Activated T-cell treated with anti-CD3 and anti-CD28 coated beads for 48 hours (primary cell): ENCODE measurements around the gene TEX13D.
"Not testable (repeated sequence)": the region's sequence is repeated elsewhere in the genome, so short reads cannot be mapped to it uniquely, and the experiment has no call there.

ENCODE experiments used
- DNase-seq: peaks from one replicate; pipeline ENCODE4 v3.0.0-alpha.2; 2020; ENCODE audit warnings: low read depth

Gene TEX13D

DNA sequence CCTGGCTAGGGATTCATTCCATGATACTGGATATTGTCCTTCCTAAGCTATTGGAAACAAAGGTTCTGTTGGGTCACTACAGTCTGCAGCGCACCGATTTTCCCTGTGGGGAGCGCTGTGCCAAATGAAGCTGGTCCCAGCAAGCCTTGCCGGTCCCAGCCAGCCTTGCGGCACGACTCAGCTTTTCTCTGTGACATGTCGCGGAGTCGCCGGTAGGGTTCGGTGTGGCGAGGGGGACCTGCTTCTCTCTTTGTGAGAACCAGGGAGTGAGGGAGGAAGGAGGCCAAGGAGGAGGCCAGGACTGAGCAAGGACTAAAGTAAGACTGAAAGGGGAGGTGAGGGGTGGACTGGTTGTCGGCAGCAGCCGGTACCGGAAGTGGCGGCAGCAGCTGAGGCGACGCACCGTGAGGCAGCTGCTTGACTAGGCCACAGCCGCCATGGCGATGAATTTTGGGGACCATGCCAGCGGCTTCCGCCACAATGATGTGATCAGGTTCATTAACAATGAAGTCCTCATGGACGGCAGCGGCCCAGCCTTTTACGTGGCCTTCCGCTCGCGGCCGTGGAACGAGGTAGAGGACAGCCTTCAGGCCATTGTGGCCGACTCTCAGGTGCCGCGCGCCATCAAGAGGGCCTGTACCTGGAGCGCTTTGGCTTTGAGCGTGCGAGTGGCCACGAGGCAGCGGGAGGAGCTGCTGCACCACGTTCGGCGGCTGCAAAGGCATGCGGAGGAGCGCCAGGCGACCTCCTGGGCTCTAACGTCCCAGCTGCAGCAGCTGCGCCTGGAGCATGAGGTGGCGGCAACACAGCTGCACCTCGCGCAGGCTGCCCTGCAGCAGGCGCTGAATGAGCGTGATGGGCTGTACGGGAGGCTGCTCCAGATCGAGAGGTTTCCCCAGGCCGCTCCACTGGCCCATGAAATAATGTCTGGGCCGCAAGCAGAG is at the start of gene TEX13D:
TEX13D (plus strand) TSS at position 180 of the 944 bp plus-strand sequence; CDS start at position 438, 258 bp downstream.
- no peak for DNase-seq

DNA sequence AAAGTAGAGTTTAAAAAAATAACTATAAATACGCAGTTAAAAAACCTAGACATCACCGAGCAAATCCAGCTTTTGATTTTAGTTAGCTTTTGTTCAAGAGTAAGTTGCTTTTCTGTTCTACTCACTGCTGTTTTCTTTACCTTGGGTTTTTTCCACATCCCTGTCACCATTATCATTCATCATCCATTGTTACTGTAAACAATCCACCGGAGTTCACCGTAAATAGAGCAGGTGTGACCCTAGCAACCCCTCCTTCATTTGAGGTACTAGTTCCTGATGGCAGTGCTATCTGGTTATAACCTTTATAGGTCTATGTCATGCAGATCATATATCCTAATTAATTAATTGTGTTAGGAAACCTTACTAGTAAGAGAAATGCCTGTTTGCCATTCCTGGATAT is 43.0 kb upstream of the TEX13D start:
- no peak for DNase-seq

DNA sequence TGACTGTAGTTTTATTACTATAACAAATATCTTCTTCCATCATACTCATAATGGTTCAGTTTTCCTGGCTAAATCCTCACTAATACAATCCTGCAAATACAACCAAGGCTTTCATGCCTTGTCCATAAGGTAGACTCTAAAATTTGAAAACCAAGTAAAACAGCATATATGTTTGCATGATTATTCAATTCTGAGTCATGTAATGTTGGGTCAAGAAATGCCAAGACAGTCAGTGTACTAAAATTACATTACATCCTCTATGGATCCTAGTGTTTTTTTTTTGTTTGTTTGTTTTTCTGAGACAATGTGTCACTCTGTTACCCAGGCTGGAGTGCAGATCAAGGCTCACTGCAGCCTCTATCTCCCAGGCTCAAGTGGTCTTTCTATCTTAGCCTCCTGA is 38.6 kb upstream of the TEX13D start:
- DNase-seq, result no peak

DNA sequence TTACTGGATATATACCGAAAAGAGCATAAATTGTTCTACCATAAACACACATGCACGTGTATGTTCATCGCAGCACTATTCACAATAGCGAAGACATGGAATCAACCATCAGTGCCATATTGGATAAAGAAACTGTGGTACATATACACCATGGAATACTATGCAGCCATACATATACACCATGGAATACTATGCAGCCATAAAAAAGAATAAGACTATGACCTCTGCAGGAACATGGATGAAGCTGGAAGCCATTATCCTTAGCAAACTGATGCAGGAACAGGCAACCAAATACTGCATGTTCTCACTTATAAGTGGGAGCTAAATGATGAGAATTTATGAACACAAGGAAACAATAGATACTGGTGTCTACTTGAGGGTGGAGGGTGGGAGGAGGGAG is 33.1 kb upstream of the TEX13D start:
- DNase-seq, result not testable (repeated sequence)

DNA sequence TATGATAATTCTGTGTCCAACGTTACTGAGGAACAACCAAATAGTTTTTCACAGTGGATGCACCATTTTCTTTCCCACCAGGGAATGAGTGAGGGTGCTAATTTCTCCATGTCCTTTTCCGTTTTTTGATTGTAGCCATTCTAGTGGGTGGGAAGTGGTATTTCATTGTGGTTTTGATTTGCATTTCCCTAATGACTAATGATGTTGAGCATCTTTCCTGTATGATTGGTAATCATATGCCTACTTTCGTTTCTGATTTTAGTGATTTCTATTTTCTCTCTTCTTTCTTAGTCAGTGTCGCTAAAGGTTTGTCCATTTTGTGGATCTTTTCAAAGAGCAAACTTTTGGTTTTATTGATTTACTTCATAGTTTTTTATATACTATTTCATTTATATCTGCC is 32.1 kb upstream of the TEX13D start:
- no peak for DNase-seq

DNA sequence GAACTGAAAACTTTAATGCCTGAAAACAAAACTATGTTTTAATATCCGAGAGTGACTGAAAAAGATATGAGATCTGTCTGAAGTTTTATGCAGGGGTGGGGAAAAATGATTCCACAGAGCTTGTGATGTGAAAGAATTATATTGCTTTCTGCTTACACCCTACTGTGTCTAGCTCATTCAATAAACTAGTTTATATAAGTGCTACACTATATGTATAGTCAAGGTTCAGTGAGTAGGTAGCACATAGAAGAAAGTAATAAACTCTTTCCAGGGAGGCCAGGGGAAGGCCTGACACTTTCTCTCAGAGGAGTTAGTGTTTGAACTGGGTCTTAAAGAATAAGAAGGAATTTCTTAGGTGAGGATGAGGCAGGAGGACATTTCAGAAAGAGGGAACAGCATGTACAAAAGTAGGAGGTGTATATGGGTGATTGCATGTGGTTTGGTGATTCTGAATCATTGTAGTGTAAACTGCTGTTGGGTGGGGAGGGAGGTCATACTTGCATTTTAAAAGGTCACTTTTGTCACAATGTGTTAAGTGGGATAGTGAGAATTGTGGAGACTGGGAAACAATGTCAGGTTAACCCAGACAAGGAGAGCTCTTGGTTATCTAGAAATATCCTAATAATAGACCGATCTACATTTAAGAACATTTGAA is 25.1 kb upstream of the TEX13D start:
- no peak for DNase-seq

DNA sequence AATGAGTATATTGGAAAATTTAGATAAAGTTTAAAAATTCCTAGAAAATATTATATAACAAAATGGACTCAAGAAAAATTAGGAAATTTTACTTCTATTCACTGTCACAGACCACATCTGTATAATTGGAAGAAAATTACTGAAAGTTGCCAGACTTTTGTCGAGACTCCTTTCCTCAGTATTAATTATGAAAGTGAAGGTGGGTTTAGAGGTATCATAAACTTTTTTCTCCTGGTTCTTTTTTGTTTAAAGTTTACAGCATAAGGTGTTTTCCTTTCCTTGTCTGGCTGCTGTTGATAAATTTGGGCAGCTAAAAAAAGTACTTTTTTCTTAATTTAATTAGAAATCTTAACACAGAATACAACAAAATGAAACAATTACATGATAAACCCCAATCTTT is 6.7 kb upstream of the TEX13D start:
- DNase-seq, result no peak

DNA sequence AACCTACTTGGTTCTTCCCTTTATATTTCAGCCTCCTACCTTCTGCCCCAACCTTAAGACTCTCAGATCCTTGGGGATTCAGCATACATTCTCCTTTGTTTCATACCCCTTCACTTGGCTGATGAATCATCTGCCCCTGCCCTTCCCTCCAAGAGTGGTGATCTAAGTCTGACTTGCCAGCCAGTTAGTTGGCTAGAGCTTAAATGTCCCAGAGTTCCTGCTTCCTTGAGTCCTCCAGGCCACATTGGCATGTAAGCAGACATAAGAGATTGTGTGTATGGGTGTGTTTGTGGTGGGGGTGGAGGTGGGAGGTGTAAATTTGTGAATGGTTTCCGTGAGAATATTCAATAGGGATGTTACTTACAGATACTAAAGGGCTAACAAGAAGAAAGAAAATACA is 3.7 kb upstream of the TEX13D start:
- DNase-seq, result no peak

DNA sequence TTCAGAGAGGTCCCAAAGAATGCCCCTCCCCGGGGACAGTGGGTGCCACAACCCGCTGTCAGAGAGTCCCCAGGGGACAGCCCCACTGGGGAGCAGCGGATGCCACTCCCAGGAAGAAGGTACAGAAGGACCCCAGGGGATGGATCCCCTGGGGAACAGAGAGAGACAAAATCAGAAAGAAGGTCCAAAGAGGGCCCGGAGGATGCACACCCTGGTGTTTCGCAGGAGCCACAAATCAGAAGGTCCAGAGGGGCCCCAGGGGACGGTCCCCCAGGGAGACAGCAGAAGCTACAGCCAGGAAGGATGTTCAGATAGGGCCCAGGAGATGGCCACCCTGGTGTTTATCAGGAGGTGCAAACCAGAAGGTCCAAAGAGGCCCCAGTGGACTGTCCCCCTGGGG is 1.4 kb downstream of the TEX13D start:
- no peak for DNase-seq

DNA sequence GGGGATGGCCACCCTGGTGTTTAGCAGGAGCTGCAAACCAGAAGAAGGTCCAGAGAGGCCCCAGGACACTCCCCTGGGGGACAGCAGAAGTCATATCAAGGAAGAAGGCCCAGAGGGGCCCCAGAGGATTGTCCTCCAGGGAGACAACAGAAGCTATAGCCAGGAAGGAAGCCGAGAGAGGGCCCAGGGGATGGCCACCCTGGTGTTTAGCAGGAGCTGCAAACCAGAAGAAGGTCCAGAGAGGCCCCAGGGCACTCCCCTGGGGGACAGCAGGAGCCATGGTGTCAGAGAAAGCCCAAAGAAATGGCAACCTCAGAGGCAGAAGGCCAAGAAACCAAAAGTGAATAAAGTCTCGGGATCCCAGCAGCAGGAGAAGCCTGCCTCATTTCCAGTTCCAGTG is 2.1 kb downstream of the TEX13D start:
- not testable (repeated sequence) for DNase-seq

DNA sequence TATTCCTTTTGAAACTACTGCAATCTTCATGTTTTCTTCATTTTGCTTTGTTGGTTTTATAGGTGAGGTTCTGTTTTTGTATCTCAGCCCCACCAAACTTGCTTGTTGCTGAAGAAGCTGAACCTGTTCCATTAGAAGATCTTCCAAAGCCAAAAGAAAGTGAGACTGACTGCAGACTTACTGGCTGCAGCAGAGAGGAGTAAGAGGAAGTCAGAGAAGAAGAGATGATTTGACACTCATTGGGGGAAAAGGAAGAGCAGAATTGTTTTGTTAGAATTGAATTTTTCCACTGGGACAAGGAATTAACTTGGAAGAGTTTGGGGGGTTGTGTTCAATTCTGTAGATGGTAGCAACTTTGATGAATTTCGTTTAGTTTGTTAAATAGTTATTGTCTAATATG is 3.1 kb downstream of the TEX13D start:
- DNase-seq, result no peak

DNA sequence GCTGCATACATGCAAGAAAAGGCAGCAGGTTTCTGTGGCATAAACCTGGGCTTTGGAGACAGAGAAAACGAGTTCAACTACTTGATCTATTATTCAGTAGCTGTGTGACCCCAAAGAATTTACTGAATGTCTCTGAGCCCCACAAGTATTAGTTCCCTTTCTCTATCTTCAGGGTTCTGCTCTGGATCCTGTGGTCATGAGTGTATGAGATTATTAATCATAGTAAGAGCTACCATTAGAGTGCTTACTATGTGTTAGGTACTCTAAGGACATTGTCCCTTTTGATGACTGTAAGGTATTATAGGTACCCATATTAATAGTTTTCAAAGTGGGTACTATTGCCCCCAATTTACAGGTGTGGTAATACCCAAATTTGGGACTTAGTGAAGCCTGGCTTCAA is 5.5 kb downstream of the TEX13D start:
- DNase-seq, result no peak

DNA sequence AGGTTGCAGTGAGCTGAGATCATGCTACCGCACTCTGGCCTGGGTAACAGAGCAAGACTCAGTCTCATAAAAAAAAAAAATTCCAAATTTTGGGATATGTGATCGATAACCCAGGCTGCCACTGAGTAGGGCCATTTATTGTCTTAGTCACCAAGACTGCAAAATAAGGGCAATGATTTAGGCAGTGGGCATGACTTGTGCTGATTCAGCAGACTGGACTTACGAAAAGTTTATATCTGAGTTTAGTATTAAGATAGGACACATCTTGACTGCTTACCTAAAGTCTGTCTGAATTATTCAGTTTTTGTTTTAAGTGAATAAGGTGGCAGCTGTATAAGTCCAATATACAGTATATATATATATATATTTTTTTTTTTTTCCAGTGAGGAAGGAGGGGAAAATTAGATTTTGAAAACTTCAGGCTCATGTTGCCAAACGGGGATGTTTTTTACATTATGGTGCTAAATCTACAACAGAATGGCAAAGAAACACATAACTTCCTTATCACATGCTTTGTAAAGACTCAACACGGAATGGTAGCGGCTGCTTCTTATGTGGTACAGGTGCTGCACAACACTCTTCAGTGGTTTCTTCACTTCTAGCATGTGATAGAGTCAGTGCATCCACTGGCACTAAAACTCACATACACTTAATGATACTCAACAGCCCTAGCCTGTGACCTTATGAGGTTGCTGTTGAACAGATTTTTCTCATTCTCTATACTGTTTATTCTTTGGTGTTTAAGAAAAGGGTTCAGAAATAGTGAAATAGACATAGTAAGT is 6.5 kb downstream of the TEX13D start:
- DNase-seq, result no peak

DNA sequence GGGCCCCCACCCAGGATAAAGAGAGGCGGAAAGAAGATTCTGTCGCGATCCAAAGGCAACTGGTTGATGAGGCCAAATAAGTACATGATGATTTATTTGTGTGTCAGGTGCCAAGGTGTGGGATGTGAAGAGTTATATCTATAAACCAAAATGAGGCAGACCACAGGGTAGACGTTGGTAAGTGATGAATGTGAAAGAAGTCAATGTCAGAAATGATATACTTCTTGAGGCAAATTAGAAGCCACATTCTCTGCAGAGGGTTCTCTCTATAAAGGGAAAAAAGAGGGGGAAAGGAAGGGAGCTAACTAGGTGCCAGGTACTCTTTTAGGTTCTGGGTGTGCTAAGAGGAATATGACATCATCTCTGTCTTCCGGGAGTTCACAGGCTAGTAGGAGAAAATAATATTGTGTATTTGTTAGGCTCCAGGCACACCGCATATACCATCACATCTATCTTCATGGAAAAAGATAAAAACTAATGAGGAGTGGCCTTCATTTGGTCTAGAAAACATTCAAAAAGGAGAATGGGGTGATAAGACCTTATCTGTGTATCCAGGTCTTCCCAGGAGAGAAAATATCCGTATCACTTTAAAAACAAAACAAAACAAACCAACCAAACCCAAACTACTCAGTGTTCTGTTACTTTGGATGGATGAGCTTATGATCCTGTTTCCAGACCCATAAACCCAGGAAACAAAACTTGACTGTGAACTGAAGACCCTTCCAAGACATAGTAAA is 9.1 kb downstream of the TEX13D start:
- no peak for DNase-seq

DNA sequence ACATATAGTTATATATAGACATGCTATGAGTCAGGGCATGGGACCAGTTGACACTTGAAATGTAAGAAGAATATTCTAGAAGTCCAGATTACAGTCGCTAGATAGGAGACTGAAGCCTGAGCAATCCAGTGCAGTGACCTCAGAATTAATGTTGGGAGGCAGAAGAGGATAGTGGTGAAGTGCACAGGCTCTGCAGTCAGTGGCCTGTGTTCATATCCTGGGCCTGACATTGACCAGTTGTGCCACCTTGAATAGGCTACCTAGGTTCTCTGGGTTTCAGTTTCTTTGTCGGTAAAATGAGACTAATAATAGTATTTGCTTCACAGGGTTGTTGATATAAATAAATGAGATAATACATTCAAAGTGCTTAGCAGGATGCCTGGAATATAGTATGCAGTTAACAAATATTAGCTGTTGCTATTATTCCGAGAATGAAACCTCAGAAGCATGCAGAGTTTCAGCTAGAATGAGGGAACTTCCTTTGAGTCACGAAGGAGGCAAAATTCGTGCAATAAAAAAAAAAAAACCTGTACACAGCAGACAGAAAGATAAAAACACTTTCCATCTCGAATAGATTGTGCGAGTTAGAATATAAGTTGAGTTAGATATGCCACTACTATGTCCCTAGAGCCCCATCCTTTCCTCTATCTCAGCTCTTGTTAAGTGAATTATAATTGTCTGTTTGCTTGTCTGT is 9.9 kb downstream of the TEX13D start:
- no peak for DNase-seq

DNA sequence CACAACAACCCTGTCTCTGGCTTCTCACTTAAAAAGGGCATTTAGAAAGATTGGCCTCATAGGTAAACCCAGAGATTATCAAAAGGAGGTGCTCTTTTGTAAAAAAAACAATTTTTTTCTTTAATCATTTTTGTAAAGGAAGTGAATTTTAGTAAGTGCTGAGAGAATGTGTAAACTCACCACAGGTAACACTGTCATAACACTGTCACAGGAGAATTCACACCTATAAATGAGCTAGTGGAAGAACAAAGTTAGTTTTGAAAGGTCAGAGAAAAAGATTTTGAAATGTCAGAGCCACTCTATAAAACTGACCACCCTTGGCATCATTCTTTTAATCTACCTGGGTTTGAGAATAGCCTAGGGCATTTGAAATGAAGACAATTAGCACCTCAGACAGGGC is 10.6 kb downstream of the TEX13D start:
- DNase-seq, result no peak

DNA sequence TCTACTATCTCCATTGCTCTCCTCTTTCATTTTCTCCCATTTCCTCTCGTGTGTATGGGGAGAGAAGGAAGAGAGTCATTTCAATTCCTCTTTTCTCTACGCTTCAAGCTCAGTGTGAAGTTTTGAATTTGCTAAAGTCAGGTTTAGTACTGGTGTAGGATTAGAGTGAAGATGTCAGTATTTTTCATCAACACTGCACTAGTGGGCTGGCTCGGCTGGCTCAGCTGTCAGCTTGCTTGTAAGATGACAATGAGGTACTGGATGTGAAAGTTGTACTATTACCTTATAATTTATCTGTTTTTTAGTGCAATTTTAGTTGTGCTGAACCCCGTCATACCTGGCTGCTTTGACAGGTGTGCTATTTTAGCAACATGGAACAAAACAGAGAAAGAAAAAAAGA is 11.8 kb downstream of the TEX13D start:
- no peak for DNase-seq

DNA sequence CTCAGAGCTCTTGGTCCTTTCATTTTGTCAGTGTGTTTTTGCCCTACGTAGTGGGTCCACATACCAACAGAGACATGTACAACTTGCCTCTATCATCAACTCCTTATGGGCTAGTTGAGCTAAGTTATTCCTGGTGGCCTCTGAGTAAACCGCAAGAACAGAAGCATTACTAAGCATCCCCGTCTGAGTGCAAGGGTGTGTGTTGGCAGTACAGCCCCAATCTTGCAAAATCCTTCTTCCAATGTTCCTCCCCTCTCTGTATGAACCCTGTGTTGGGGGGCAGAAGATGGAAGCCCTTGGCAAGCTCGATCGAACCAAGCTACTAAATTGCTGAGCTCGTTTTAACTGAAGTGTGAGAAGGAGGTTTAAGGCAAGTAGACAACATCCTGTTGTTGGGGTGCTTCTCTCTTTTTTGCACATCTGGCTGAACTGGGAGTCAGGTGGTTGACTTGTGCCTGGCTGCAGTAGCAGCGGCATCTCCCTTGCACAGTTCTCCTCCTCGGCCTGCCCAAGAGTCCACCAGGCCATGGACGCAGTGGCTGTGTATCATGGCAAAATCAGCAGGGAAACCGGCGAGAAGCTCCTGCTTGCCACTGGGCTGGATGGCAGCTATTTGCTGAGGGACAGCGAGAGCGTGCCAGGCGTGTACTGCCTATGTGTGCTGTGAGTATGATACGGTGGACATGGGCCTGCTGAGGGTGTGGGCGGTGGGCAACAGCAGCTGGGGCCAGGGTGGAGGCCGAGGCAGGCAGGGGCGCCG is 13.8 kb downstream of the TEX13D start, which contains the start of gene SH2D1A:
SH2D1A (plus strand) TSS at position 447 of the 760 bp plus-strand sequence; CDS start at position 527, 80 bp downstream.
- no peak for DNase-seq

DNA sequence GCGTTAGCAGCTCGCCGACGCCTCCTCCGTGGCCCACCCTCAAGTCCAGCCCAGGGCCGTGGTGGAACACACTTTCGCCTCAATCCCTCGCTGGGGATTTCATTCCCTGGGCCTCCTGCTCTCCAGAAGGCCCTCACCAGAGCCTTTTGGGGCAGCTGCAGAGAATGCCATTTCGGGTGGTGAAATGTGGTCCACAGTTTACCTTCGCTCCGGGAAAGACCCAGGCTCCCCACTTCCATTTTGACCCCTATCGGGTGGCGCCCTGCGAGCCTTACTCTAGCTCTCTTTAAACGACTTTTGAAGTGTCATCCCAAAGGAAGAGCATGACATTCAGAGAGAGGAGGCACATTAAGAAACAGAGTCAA is 14.4 kb downstream of the TEX13D start:
- DNase-seq, result no peak

DNA sequence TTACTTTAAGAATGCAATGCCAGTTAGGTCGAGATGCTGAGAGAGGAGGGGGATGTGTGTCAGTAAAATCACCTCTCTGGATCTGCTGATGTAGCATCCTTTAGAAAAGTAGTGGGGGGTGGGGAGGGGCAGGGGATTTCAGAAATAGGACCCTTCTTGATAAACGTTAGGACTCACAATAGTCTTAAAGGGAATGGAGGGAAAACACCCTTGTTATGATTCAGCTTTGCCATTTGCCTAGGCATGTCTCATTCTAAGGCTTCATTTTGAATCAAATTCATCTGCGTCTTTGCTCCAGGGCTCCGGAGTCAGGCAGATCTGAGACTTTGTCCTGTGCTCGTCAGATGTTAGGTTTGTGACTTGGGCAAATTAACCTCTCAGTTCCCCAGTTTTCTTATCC is 14.8 kb downstream of the TEX13D start:
- no peak for DNase-seq

DNA sequence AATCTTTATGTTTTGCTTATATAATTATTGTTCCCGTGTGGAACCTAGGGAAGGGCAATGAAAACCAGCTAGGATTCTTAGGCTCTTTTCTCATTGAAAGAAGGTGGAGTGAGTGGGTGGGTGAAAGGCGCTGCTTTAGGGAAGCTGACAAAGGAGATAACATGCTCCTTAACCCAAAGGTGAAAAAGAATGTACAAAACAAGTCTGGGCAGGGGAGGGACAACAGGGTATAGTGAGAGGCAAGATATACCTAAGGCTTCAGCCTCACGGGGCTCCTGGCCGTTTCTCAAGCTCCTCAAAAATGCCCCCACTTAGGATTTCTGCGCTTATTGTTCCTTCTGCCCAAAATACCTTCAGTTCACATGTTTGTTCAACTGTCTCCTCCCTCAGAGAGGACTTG is 15.7 kb downstream of the TEX13D start:
- DNase-seq, result no peak
